K562 (cell line): ENCODE measurements around the gene TMED6. TPM values are rescaled to one million over a fixed set of nuclear protein-coding genes. Genes with fewer than 3 reads are reported as not detected.

Source experiments
- ATAC-seq: fragments of 200-7000 bp; cut with Tn5 transposase; 3 replicates; pipeline ENCODE4 v1.9.1; 2020; ENCODE audit warnings: moderate library complexity
- BruUV-seq: library from RNA; stranded (reverse); fragments of 400-500 nt; replicated peaks from 2 replicates; lab custom pipeline; 2021; lab: Mats Ljungman, UMichigan
- CTCF ChIA-PET: fragments of 300-600 bp; formaldehyde crosslinking; extraction: SDS; loops from one replicate; lab custom pipeline; 2021; ENCODE audit warnings: low intra/inter-chr PET ratio; lab: Yijun Ruan, JAX
- POLR2A ChIA-PET: fragments of 300-600, 350-650 bp; sonication (Branson Sonifier 250); formaldehyde crosslinking; extraction: SDS; loops from one replicate; lab custom pipeline; 2021; ENCODE audit warnings: antibody characterized with exemption, inconsistent platforms; lab: Yijun Ruan, JAX
- DNase-seq, 4 experiments: peaks; one replicate each; pipeline versions ENCODE4 v3.0.0 to v3.0.0-alpha.2; 2011 to 2018; ENCODE audit warnings: low spot score in 3 of 4, mixed read lengths in 3 of 4; ENCODE audit errors: extremely low read depth in 1 of 4
- FAIRE-seq: peaks from 2 replicates; lab custom pipeline; 2011; peaks lifted over from hg19 to GRCh38; lab: Jason Lieb, UNC
- H2AFZ ChIP-seq: 2 replicates; pipeline ENCODE4 v1.6.0; 2011; ENCODE audit warnings: low read depth, low read length, control low read depth, inconsistent platforms
- H3K27ac ChIP-seq: fragments of 200-600 bp; 3 replicates; pipeline ENCODE4 v1.8.0; 2011; ENCODE audit warnings: low read depth, mild to moderate bottlenecking, control low read depth, inconsistent platforms, low read length, moderate library complexity, mixed read lengths; ENCODE audit errors: extremely low read depth
- H3K27me3 ChIP-seq, 2 experiments: fragments of 300-600 bp in 1 of 2; 2 replicates in 1 of 2; 3 replicates in 1 of 2; pipeline versions ENCODE4 v1.6.0 to v1.8.0; 2011; ENCODE audit warnings: inconsistent platforms in 2 of 2, low read length in 2 of 2, mild to moderate bottlenecking in 1 of 2, mixed read lengths in 1 of 2, moderate library complexity in 1 of 2; ENCODE audit not compliant: control insufficient read depth in 2 of 2, insufficient read depth in 2 of 2
- H3K36me3 ChIP-seq: fragments of 300-600 bp; 3 replicates; pipeline ENCODE4 v1.8.0; 2011; ENCODE audit warnings: mild to moderate bottlenecking, low read length, inconsistent platforms; ENCODE audit not compliant: control insufficient read depth, insufficient read depth
- H3K4me1 ChIP-seq, 2 experiments: fragments of 200-600 bp in 1 of 2; replicated peaks in 1 of 2; 2 replicates in 1 of 2; 3 replicates in 1 of 2; pipeline versions ENCODE4 v1.5.1 to v1.8.0; 2011; ENCODE audit warnings: inconsistent platforms in 2 of 2, low read length in 2 of 2, mild to moderate bottlenecking in 1 of 2, mixed read lengths in 1 of 2, moderate library complexity in 1 of 2; ENCODE audit not compliant: control insufficient read depth in 2 of 2, insufficient read depth in 2 of 2
- H3K4me2 ChIP-seq: 2 replicates; pipeline ENCODE4 v1.6.1; 2011; ENCODE audit warnings: low read length, control low read depth, inconsistent platforms, mixed read lengths; ENCODE audit not compliant: insufficient read depth
- H3K4me3 ChIP-seq: fragments of 200-600 bp; sonication (generic), shearing (Covaris generic); 2 replicates; pipeline ENCODE4 v1.5.1; 2016; ENCODE audit warnings: control low read depth, inconsistent platforms
- H3K79me2 ChIP-seq: fragments of 200-600 bp; 3 replicates; pipeline ENCODE4 v1.8.0; 2011; ENCODE audit warnings: low read length, inconsistent platforms; ENCODE audit not compliant: control insufficient read depth, insufficient read depth
- H3K9ac ChIP-seq, 2 experiments: 2 replicates each; pipeline versions ENCODE4 v1.6.0 to v1.6.1; 2011; ENCODE audit warnings: low read depth in 2 of 2, low read length in 2 of 2, control low read depth in 1 of 2, inconsistent platforms in 1 of 2, mild to moderate bottlenecking in 1 of 2, mixed read lengths in 1 of 2; ENCODE audit not compliant: insufficient read depth in 1 of 2
- H3K9me1 ChIP-seq: one replicate; pipeline ENCODE4 v1.6.0; 2011; ENCODE audit warnings: inconsistent platforms, mild to moderate bottlenecking, low read length, moderate library complexity; ENCODE audit not compliant: control insufficient read depth, insufficient read depth
- H3K9me3 ChIP-seq: replicated peaks from 2 replicates; pipeline ENCODE4 v1.5.1; 2011; ENCODE audit warnings: low read depth, low read length, inconsistent platforms; ENCODE audit not compliant: control insufficient read depth, insufficient read depth
- H4K20me1 ChIP-seq: replicated peaks from 2 replicates; pipeline ENCODE4 v1.6.1; 2011; ENCODE audit warnings: low read length, inconsistent platforms, mixed read lengths; ENCODE audit not compliant: control insufficient read depth, insufficient read depth
- CBFA2T3 ChIP-seq: fragments of 450-650 bp; IDR thresholded peaks from 2 replicates; pipeline ENCODE4 v1.6.1; 2017
- KDM4B ChIP-seq, 2 experiments: fragments of 450-650 bp in 1 of 2; sonication (generic) in 1 of 2; IDR thresholded peaks; 2 replicates each; pipeline ENCODE4 v1.6.1; 2016 to 2017; ENCODE audit warnings: borderline replicate concordance in 2 of 2, antibody characterized with exemption in 1 of 2, low read depth in 1 of 2, mild to moderate bottlenecking in 1 of 2
- L3MBTL2 ChIP-seq: fragments of 450-650 bp; IDR thresholded peaks from 2 replicates; pipeline ENCODE4 v1.6.1; 2016; ENCODE audit warnings: mild to moderate bottlenecking, moderate library complexity
- LCOR ChIP-seq: sonication (generic); formaldehyde crosslinking; IDR thresholded peaks from 2 replicates; pipeline ENCODE4 v1.8.0; 2022; ENCODE audit warnings: mild to moderate bottlenecking, missing genetic modification reagents
- MXI1 ChIP-seq: IDR thresholded peaks from 2 replicates; pipeline ENCODE4 v1.6.1; 2011; ENCODE audit warnings: low read depth, mild to moderate bottlenecking, improper control_type of control experiment, low read length
- PHB ChIP-seq: fragments of 250-450 bp; sonication (Bioruptor Pico); IDR thresholded peaks from 2 replicates; pipeline ENCODE4 v1.5.0; 2021
- RBM15 ChIP-seq: fragments of 200-400 bp; formaldehyde crosslinking; IDR thresholded peaks from 2 replicates; pipeline ENCODE4 v1.6.1; 2018; ENCODE audit warnings: mild to moderate bottlenecking, low read length, moderate library complexity; ENCODE audit not compliant: insufficient read depth
- WGBS: fragments of 100-300 bp; shearing (Covaris generic); methylation state at CpG from one replicate; pipeline ENCODE4 v1.1.6; 2016; ENCODE audit warnings: low coverage, mixed read lengths; ENCODE audit not compliant: insufficient coverage; ENCODE audit errors: missing lambda C conversion rate; 5-methylcytosine and 5-hydroxymethylcytosine counted together
- in situ Hi-C: fragments of 300-500 bp; cut with MboI; formaldehyde crosslinking; loops from 4 replicates; pipeline ENCODE4 v1.15.0; 2018; ENCODE audit warnings: inconsistent platforms, mixed read lengths
- intact Hi-C: fragments of 100-400 bp; cut with micrococcal nuclease; formaldehyde crosslinking; loops from 2 replicates; pipeline ENCODE4 v1.14.2; 2022
- polyA plus RNA-seq, 8 experiments: library from polyadenylated mRNA; depleted of rRNA in 4 of 8; stranded (reverse) in 5 of 8; unstranded in 3 of 8; fragments of >200 nt; fragmentation: Nextera tagmentation in 2 of 8; fragmentation: Illumina TruSeq in 1 of 8; extraction: Ambion mirVana in 2 of 8; extraction: Trizol in 1 of 8; gene quantifications; 2 replicates each; pipeline versions ENCODE4 v1.2.1 to v1.2.3, GENCODE V29; 2011 to 2014; ENCODE audit warnings: inconsistent platforms in 1 of 8, missing spikeins in 1 of 8
- total RNA-seq, 7 experiments: library from RNA; depleted of rRNA in 6 of 7; stranded (reverse); fragments of >200 nt in 6 of 7; fragmentation: Illumina TruSeq in 2 of 7; extraction: Trizol in 2 of 7; gene quantifications; 2 replicates each; pipeline versions ENCODE4 v1.2.1 to v1.2.3, GENCODE V29; 2011 to 2021; ENCODE audit warnings: low replicate concordance in 1 of 7
- TF ChIP-seq, protein P1 (sequence below): fragments of 450-650 bp; IDR thresholded peaks from 2 replicates; pipeline ENCODE4 v1.6.1; 2017; ENCODE audit warnings: antibody characterized with exemption
- TF ChIP-seq, protein P2 (sequence below): fragments of 250-450 bp; sonication (Bioruptor Pico); IDR thresholded peaks from 2 replicates; pipeline ENCODE4 v1.5.0; 2021; ENCODE audit warnings: mild to moderate bottlenecking, moderate library complexity
- TF ChIP-seq, protein P3 (sequence below): sonication (generic); formaldehyde crosslinking; IDR thresholded peaks from 2 replicates; pipeline ENCODE4 v1.8.1; 2023; ENCODE audit warnings: mild to moderate bottlenecking, missing genetic modification reagents
- TF ChIP-seq, protein P4 (sequence below): sonication (generic); formaldehyde crosslinking; IDR thresholded peaks from 2 replicates; pipeline ENCODE4 v1.5.0; 2020; ENCODE audit warnings: missing genetic modification reagents
- TF ChIP-seq, protein P5 (sequence below): fragments of 450-650 bp; IDR thresholded peaks from 2 replicates; pipeline ENCODE4 v1.6.1; 2016; ENCODE audit warnings: borderline replicate concordance

TMED6 gene
- total and polyA plus RNA-seq, 9 of the 15 experiments (the other 6 are each of a cell fraction or from before 2014, with no cell fraction given) = 0.14 to 0.45 (median 0.25) TPM; not detected in 2

DNA sequence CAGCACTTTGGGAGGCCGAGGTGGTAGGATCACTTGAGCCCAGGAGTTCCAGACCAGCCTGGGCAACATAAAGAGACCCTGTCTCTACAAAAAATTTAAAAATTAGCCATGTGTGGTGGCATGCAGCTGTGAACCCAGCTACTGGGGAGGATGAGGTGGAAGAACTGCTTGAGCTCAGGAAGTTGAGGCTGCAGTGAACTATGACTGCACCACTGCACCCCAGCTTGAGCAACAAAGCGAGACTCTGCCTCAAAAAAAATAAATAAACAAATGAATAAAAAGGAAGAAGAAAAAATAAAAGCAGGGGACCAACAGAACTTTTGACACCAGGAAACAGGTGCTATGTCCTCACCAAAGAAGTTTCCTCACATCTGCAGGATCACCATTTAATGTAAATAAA is 20.0 kb upstream of the TMED6 start:
- Histone ChIP-seq H3K27ac (no peak overlapping the region), H3K9ac (no peak overlapping the region), H3K9me3 (no peaks in the 10 kb centered on the region), H3K9me1 (no peaks in the 10 kb centered on the region), H3K27me3 (no peaks in the 10 kb centered on the region), H4K20me1 (0 out of 2 replicates have a peak, but pooled peaks cover 3% of the 10 kb centered on the region), H3K36me3 (peaks cover 82% of the 10 kb centered on the region), H2AFZ (no peak overlapping the region), H3K79me2 (peaks cover 3% of the 10 kb centered on the region; the same call in 2 of the 3 replicates), H3K4me3 (no peak overlapping the region), H3K4me2 (no peak overlapping the region), H3K4me1 (peaks cover 0 to 10% of the 10 kb centered on the region in 2 experiments; a peak in 2 of 5 replicates)
- DNase-seq (no peak), FAIRE-seq (no peak), ATAC-seq (no peak)
- POLR2A ChIA-PET = interaction anchor here (1.8 kb wide), 1 partner anchor 10 kb away, joined by 8 read pairs; no protein-coding TSS in a partner anchor
- BruUV-seq = no TSS peak
- in situ Hi-C loops (no loop called here), intact Hi-C loops (no loop called here)
- 100% methylated on average over 2 of the region's 2 CpGs for WGBS
- CTCF ChIA-PET = no interaction called here
- TF ChIP-seq L3MBTL2 (no peak), RBM15 (no peak), CBFA2T3 (no peak), PHB (CRISPR knock-in tag) (no peak), LCOR (CRISPR knock-in tag) (no peak), KDM4B (IDR thresholded peaks at IDR 0.05; ENCODE audit: borderline replicate concordance in 2 of 2, low read depth in 1 of 2) (no peak), MXI1 (no peak)
- TF ChIP-seq, protein P1, sequence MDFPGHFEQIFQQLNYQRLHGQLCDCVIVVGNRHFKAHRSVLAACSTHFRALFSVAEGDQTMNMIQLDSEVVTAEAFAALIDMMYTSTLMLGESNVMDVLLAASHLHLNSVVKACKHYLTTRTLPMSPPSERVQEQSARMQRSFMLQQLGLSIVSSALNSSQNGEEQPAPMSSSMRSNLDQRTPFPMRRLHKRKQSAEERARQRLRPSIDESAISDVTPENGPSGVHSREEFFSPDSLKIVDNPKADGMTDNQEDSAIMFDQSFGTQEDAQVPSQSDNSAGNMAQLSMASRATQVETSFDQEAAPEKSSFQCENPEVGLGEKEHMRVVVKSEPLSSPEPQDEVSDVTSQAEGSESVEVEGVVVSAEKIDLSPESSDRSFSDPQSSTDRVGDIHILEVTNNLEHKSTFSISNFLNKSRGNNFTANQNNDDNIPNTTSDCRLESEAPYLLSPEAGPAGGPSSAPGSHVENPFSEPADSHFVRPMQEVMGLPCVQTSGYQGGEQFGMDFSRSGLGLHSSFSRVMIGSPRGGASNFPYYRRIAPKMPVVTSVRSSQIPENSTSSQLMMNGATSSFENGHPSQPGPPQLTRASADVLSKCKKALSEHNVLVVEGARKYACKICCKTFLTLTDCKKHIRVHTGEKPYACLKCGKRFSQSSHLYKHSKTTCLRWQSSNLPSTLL = no peak
- TF ChIP-seq, protein P2, sequence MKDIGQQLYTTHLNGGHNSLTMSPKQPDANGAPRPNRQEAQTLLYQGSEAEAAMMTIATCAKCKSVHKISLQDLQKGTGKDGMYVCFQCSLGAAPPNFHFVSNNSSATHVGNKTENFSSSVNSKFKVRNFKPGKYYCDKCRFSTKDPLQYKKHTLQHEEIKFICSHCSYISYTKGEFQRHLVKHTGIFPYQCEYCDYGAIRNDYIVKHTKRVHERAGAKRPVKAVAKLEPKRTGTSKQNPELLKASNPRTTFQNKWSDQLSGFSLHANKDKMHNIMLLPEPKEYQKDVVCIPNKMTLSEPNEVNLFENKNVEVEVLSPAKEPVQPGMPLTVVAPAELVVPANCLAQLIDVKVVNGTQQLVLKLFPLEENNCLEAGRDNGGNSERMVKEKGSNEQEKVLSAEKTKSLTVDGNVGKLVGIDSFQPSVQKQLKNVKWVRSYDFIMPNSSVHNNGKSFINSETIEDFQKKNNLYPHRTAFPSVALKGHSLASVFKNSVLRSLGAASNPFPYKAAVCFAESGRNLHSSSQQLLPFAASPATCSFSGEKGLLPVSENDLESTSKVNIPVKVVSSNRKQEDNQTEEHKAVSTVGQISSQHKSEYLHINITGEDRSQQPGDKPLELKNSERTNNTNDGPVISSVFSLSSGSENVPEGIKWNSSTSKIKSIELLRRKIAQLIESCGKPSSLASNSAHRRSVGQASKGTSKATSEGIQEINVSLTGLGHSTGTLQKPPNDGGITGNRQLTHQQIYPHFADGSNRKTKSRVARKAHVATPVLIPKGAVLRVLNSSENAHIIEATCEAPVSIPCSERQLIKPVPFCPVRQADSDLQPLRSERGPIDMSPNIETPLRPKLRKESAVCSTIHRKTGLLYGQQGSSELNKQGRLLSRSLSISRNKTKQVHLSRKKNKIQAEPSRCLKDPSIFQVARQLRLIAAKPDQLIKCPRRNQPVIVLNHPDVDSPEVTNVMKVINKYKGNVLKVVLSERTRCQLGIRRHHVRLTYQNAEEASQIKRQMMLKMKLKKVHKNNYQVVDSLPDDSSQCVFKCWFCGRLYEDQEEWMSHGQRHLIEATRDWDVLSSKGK = no peak
- TF ChIP-seq, protein P3, sequence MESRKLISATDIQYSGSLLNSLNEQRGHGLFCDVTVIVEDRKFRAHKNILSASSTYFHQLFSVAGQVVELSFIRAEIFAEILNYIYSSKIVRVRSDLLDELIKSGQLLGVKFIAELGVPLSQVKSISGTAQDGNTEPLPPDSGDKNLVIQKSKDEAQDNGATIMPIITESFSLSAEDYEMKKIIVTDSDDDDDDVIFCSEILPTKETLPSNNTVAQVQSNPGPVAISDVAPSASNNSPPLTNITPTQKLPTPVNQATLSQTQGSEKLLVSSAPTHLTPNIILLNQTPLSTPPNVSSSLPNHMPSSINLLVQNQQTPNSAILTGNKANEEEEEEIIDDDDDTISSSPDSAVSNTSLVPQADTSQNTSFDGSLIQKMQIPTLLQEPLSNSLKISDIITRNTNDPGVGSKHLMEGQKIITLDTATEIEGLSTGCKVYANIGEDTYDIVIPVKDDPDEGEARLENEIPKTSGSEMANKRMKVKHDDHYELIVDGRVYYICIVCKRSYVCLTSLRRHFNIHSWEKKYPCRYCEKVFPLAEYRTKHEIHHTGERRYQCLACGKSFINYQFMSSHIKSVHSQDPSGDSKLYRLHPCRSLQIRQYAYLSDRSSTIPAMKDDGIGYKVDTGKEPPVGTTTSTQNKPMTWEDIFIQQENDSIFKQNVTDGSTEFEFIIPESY = no peak
- TF ChIP-seq, protein P4, sequence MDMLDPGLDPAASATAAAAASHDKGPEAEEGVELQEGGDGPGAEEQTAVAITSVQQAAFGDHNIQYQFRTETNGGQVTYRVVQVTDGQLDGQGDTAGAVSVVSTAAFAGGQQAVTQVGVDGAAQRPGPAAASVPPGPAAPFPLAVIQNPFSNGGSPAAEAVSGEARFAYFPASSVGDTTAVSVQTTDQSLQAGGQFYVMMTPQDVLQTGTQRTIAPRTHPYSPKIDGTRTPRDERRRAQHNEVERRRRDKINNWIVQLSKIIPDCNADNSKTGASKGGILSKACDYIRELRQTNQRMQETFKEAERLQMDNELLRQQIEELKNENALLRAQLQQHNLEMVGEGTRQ (CRISPR knock-in tag) = no peak
- TF ChIP-seq, protein P5, sequence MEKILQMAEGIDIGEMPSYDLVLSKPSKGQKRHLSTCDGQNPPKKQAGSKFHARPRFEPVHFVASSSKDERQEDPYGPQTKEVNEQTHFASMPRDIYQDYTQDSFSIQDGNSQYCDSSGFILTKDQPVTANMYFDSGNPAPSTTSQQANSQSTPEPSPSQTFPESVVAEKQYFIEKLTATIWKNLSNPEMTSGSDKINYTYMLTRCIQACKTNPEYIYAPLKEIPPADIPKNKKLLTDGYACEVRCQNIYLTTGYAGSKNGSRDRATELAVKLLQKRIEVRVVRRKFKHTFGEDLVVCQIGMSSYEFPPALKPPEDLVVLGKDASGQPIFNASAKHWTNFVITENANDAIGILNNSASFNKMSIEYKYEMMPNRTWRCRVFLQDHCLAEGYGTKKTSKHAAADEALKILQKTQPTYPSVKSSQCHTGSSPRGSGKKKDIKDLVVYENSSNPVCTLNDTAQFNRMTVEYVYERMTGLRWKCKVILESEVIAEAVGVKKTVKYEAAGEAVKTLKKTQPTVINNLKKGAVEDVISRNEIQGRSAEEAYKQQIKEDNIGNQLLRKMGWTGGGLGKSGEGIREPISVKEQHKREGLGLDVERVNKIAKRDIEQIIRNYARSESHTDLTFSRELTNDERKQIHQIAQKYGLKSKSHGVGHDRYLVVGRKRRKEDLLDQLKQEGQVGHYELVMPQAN = no peak
